ENCODE measurements around the gene PCA3.

The PCA3 gene

DNA sequence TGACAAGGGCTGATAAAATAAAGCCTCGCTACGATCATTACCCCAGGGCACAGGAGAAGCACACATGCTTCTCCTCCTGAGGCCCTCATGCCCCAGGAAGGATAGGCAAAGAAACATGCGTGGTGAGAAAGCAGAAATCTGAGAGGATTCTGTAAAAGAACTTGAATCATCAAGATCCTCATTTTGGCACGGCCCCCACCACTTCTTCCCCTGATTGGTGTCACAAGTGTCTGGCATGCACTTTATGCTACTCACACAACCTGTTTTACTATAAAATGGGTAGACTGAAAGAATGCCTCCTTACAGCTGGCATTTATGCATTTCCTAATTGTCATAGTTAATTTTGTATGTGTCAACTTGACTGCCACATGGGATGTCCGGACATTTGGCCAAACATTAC lies 32.1 kb downstream of the PCA3 start:
- DNase-seq (ENCODE audit: extremely low read depth, low read depth), result no peak
- H3K4me3 ChIP-seq (replicated peaks; ENCODE audit: low read depth, low read length), result no peak overlapping the region
- TF ChIP-seq CTCF (IDR thresholded peaks at IDR 0.05; ENCODE audit: low read depth, low read length, missing control alignments), result no peak

- H3K4me3 ChIP-seq (replicated peaks; ENCODE audit: low read depth, low read length), result no peak overlapping the region
- no peak for TF ChIP-seq CTCF (IDR thresholded peaks at IDR 0.05; ENCODE audit: low read depth, low read length, missing control alignments)
- DNase-seq (ENCODE audit: extremely low read depth, low read depth), result no peak
These were observed 34.3 kb downstream of the PCA3 start for GRCh38 chr9:76798527-76798926.

- DNase-seq (ENCODE audit: extremely low read depth, low read depth), result no peak
- no peak overlapping the region for H3K4me3 ChIP-seq (replicated peaks; ENCODE audit: low read depth, low read length)
- no peak for TF ChIP-seq CTCF (IDR thresholded peaks at IDR 0.05; ENCODE audit: low read depth, low read length, missing control alignments)
These were observed 35.2 kb downstream of the PCA3 start for GRCh38 chr9:76799473-76799872.

DNA sequence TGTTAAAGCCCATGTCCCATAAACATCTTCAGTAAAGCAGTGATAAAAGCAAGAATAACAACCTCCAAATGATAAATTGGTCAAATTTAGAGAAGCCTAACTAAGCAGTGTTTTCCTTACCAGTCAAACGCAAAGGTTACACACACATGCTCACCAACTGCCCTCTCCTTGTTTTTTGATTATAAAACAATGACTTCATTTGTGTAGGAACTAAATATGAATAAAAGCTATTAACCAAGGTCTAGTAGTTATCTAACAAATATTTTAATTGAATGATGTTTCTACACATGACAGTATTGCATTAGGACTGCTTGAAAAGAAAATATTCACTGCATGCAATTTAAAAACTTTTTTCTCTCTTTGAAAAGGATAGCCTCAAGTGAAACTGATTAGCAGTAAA lies 36.7 kb downstream of the PCA3 start:
- DNase-seq (ENCODE audit: extremely low read depth, low read depth), result no peak
- no peak for TF ChIP-seq CTCF (IDR thresholded peaks at IDR 0.05; ENCODE audit: low read depth, low read length, missing control alignments)
- H3K4me3 ChIP-seq (replicated peaks; ENCODE audit: low read depth, low read length), result no peak overlapping the region

GRCh38 chr9:76803083-76803482 lies 38.8 kb downstream of the PCA3 start:
- TF ChIP-seq CTCF (IDR thresholded peaks at IDR 0.05; ENCODE audit: low read depth, low read length, missing control alignments), result no peak
- no peak for DNase-seq (ENCODE audit: extremely low read depth, low read depth)
- no peak overlapping the region for H3K4me3 ChIP-seq (replicated peaks; ENCODE audit: low read depth, low read length)

- H3K4me3 ChIP-seq (replicated peaks; ENCODE audit: low read depth, low read length), result no peak overlapping the region
- no peak for TF ChIP-seq CTCF (IDR thresholded peaks at IDR 0.05; ENCODE audit: low read depth, low read length, missing control alignments)
- DNase-seq (ENCODE audit: extremely low read depth, low read depth), result no peak
These were observed 39.5 kb downstream of the PCA3 start for GRCh38 chr9:76803762-76804161.

DNA sequence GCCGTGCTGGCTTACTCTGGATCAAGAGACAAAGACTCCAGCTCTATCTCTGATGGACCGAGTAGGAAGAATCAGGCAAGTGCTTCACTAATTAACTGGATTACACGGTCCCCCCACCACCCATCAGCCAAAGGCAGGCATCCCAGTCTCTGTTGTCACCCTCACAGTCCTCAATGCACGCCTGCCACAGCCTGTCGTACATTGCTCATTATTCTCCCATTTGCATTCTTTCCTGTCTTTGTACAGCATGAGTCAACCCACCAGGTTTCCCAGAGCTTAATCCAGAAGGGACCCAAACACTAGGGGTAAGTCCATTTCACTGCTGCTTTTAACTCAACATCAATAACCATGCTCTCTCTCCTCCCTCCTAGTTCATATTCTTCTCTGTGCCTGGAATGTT lies 44.4 kb downstream of the PCA3 start:
- DNase-seq (ENCODE audit: extremely low read depth, low read depth), result no peak
- TF ChIP-seq CTCF (IDR thresholded peaks at IDR 0.05; ENCODE audit: low read depth, low read length, missing control alignments), result no peak

More for the DNA sequence above, 44.4 kb downstream of the PCA3 start:
- no peak overlapping the region for H3K4me3 ChIP-seq (replicated peaks; ENCODE audit: low read depth, low read length)

All from HFF-Myc (cell line).